Measurements from ENCODE around the gene GRAMD4.
"Not testable (repeated sequence)": the region's sequence is repeated elsewhere in the genome, so short reads cannot be mapped to it uniquely, and the experiment has no call there.

GRAMD4 gene

GRCh38 chr22:46612904-46613605, 7.1 kb upstream of the GRAMD4 start:
- DNase-seq: no peak
- in situ Hi-C loops (cut with HindIII; ENCODE audit: low pct_ligation_motif_present, low pct_unique_long_range_greater_than_20kb, low sequenced_read_pairs): no loop called here

DNA sequence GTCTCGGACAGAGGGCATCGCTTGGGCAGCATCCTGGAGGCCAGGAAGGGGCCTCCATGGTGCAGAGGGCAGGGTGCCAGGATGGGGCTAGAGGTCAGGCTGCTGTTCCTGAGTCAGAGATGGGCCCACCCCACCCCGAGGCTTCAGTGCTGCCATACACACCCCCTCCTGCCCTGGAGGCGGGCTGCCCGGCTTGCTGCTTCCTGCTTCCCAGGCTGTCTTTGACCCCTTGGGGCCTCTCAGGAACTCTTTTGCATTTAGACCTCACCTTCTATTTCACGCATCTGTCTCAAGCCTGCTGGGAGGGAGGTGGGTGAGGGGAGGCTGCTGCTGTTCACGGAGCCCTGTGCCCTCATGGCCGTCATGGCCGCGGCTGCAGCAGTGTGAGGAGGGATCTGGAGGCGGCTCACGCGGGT, 6.6 kb upstream of the GRAMD4 start:
- DNase-seq: no peak
- in situ Hi-C loops (cut with HindIII; ENCODE audit: low pct_ligation_motif_present, low pct_unique_long_range_greater_than_20kb, low sequenced_read_pairs): no loop called here

- DNase-seq: no peak
- in situ Hi-C loops (cut with HindIII; ENCODE audit: low pct_ligation_motif_present, low pct_unique_long_range_greater_than_20kb, low sequenced_read_pairs): no loop called here
Measured at GRCh38 chr22:46614025-46614931, 5.9 kb upstream of the GRAMD4 start.

DNA sequence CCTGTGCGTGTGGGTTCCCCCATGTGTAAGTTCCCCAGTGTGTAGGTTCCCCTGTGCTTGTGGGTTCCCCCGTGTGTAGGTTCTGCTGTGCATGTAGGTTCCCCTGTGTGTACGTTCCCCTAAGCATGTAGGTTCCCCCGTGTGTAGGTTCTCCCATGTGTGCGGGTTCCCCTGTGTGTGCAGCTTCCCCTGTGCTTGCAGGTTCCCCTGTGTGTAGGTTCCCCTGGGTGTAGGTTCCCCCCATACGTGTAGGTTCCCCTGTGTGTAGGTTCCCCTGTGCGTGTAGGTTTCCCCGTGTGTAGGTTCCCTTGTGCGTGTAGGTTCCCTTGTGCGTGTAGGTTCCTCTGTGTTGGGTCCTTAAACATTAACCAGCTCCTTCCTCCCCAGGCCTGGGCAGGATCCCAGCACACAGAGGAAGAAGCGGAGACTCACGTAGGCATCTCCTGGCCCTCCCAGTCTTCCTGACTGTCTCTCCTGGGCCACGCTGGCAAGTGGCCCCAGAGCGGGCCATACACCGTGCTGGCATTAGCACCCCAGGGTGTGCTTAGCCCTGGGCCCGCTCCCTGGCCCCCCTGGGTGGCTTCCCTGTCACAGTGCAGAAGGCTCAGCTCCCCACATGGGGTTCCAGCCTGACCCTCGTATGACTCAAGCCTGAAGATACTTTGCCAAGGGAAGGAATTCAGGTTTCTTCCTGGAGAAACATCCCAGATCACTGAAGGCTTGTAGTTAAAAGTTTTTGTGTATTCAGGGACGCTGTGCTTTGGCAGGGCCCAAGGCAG, 2.8 kb upstream of the GRAMD4 start:
- in situ Hi-C loops (cut with HindIII; ENCODE audit: low pct_ligation_motif_present, low pct_unique_long_range_greater_than_20kb, low sequenced_read_pairs): no loop called here
- peak; percentile 30 for DNase-seq

DNA sequence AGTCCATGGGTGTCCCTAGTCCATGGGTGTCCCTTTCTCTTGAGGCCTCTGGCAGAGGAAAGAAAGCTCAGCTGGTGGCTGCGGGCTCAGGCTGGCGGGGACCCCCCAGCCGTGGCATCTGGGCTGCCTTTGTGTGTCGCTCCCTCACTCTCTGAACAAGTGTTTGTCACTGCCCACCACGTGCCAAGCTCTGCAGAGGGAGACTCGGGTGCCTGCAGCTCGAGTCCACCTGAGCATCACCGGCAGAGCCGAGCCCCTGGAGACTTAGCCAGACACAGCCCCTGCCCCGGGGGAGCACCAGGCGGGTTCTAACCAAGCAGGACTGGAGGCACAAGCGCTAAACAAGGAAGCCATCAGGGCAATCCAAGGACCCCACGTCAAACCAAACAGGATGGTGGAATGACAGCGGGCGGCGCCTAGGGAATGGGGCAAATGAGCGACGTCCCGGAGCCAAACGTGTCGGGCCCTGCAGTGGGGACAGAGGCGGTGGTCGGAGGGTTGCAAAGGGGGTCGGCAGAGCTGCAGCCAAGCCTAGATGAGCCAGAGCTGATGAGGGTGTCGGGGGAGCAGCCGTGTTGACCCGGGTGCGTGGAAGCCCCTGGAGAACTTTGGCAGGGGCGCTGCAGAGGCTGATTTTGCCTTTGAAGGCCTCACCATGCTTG, 2.1 kb upstream of the GRAMD4 start:
- in situ Hi-C loops (cut with HindIII; ENCODE audit: low pct_ligation_motif_present, low pct_unique_long_range_greater_than_20kb, low sequenced_read_pairs): no loop called here
- no peak for DNase-seq

- no peak for DNase-seq
- in situ Hi-C loops (cut with HindIII; ENCODE audit: low pct_ligation_motif_present, low pct_unique_long_range_greater_than_20kb, low sequenced_read_pairs): no loop called here
Measured at GRCh38 chr22:46618667-46619066, 1.5 kb upstream of the GRAMD4 start.

DNA sequence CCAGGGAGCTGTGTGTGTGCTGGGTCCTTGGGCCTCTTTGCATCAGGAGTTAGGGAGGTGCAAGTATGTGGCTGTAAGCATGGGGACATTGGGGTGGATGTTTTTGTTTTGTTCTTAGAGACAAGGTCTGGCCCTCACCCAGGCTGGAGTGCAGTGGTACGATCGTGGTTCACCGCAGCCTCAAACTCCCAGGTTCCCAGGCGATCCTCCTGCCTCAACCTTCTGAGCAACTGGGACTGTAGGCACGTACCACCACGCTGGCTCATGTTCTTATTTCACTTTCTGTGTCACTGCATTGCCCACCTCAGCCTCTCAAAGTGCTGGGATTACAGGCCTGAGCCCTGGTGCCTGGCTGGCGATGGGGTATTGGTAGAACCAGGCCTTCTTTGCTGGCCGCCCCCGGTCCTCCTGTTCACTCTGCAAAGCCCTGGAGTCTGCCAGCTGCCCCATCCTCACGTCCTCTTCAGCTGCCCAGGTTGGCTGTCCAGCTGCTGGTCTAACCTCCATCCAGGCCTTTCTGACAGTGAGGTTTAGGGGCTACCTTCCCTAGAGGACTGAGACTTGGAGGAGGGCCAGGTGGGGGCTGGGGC, 851 bp upstream of the GRAMD4 start:
- in situ Hi-C loops (cut with HindIII; ENCODE audit: low pct_ligation_motif_present, low pct_unique_long_range_greater_than_20kb, low sequenced_read_pairs): no loop called here

GRCh38 chr22:46620588-46621242, 529 bp downstream of the GRAMD4 start:
- in situ Hi-C loops (cut with HindIII; ENCODE audit: low pct_ligation_motif_present, low pct_unique_long_range_greater_than_20kb, low sequenced_read_pairs): no loop called here
- DNase-seq: no peak

More for the DNA sequence above, 851 bp upstream of the GRAMD4 start:
- no peak for DNase-seq

- DNase-seq; in situ Hi-C loops (cut with HindIII; ENCODE audit: low pct_ligation_motif_present, low pct_unique_long_range_greater_than_20kb, low sequenced_read_pairs): not testable (repeated sequence)
Measured at GRCh38 chr22:46621243-46621930, 1.2 kb downstream of the GRAMD4 start.

DNA sequence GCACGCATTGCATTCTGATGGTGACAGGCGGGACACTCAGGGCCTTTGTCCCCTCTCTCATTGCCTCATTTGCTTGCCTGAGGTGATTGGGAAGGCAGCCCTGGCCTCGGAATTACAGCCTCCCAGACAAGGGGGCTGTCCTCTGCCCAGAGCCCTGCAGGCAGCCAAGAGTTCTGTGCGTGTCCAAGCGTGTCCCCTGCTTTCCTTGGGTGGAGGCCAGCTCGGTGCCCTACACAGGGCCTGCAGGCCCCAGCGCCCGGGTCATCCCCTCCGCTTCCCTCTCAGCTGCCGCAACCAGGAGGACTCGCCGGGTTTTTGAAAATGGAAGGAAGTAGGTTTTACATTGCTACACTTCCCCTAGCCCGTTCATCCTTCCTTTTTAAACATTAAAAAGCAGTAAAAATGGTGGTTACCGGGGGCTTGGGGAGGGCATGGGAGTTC, 1.9 kb downstream of the GRAMD4 start:
- in situ Hi-C loops (cut with HindIII; ENCODE audit: low pct_ligation_motif_present, low pct_unique_long_range_greater_than_20kb, low sequenced_read_pairs): no loop called here
- DNase-seq: no peak

GRCh38 chr22:46625113-46625842, 5.1 kb downstream of the GRAMD4 start:
- DNase-seq: no peak
- in situ Hi-C loops (cut with HindIII; ENCODE audit: low pct_ligation_motif_present, low pct_unique_long_range_greater_than_20kb, low sequenced_read_pairs): no loop called here

GRCh38 chr22:46625843-46626349, 5.7 kb downstream of the GRAMD4 start:
- DNase-seq: no peak
- in situ Hi-C loops (cut with HindIII; ENCODE audit: low pct_ligation_motif_present, low pct_unique_long_range_greater_than_20kb, low sequenced_read_pairs): no loop called here

DNA sequence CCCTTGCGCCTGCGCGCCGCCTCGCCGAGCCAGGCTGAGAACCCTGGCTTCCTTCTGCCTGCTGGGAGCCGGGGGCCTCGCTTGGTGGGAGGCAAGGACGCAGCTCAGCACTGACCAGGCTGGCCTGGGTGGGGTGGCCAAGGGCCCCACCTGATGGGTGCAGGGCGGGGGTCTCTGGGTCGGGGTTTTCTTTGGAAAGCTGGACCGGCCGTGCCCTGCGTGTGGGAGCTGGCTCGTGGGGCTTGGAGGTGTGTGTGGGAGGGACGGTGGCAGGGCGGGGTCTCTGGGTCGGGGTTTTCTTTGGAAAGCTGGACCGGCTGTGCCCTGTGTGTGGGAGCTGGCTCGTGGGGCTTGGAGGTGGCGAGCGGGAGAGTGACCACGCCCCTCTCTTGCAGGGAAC, 6.2 kb downstream of the GRAMD4 start:
- in situ Hi-C loops (cut with HindIII; ENCODE audit: low pct_ligation_motif_present, low pct_unique_long_range_greater_than_20kb, low sequenced_read_pairs): no loop called here
- DNase-seq: no peak

DNA sequence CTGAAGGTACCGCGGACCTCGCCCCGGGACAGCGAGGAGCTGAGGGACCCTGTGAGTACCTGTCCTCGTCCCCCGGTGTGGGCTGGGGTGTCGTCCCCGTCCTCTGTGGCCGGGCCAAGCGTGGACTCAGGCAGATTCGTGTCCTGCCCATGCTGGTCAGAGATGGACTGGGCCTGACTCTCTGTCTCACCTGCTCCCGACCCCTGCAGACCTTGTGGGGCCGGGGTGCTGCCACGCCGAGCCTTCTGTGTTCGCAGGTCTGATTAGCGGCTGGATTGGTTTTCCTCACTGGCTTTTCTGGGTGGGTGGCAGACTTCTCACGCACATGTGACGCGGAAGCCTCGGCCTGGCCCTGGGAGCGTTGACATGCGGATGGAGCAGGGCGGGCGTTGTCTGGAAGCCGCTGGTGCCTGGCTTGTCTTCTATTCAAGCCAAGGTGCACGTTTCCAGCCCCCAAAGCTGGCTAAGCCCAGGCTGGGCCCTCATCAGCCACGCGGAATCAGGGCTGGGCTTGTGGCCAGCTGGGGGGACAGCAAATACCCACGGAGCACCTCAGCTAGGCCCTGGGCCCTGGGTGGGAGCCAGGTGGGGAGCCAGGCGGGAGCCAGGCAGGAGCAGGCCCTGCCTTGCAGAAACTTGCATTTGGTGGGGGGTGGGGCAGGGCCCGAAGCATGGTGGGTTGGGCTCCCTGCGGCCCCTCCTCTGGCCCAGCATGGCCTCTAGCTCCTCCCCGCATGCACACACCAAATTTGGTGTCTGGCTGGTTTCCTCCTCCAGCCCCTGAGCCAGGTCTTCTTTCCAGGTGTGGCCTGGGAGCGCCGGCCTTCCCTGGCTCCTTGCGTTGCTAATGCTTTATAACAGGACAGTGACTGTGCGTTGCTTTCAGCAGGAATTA, 7.0 kb downstream of the GRAMD4 start:
- no peak for DNase-seq
- in situ Hi-C loops (cut with HindIII; ENCODE audit: low pct_ligation_motif_present, low pct_unique_long_range_greater_than_20kb, low sequenced_read_pairs): no loop called here

GRCh38 chr22:46627806-46628482, 7.8 kb downstream of the GRAMD4 start:
- no peak for DNase-seq
- in situ Hi-C loops (cut with HindIII; ENCODE audit: low pct_ligation_motif_present, low pct_unique_long_range_greater_than_20kb, low sequenced_read_pairs): no loop called here

All from ACHN (cell line).